Measurements from ENCODE around the gene FBXL17.

FBXL17 gene

GRCh38 chr5:107950776-107951175 lies 431.1 kb downstream of the FBXL17 start:
- no peak for DNase-seq (ENCODE audit: low spot score)

- DNase-seq (ENCODE audit: low spot score): no peak
These were observed 432.1 kb downstream of the FBXL17 start for GRCh38 chr5:107949688-107950341.

GRCh38 chr5:107948377-107948776 lies 433.5 kb downstream of the FBXL17 start:
- DNase-seq (ENCODE audit: low spot score): no peak

- DNase-seq (ENCODE audit: low spot score): no peak
These were observed 436.8 kb downstream of the FBXL17 start for GRCh38 chr5:107945061-107945460.

- DNase-seq (ENCODE audit: low spot score): no peak
These were observed 438.0 kb downstream of the FBXL17 start for GRCh38 chr5:107943923-107944322.

GRCh38 chr5:107941036-107941435 lies 440.9 kb downstream of the FBXL17 start:
- no peak for DNase-seq (ENCODE audit: low spot score)

- DNase-seq (ENCODE audit: low spot score): no peak
These were observed 444.1 kb downstream of the FBXL17 start for GRCh38 chr5:107937651-107938355.

- DNase-seq (ENCODE audit: low spot score): no peak
These were observed 444.7 kb downstream of the FBXL17 start for GRCh38 chr5:107937204-107937603.

GRCh38 chr5:107936515-107936914 lies 445.4 kb downstream of the FBXL17 start:
- DNase-seq (ENCODE audit: low spot score): no peak

GRCh38 chr5:107935645-107936044 lies 446.3 kb downstream of the FBXL17 start:
- no peak for DNase-seq (ENCODE audit: low spot score)

- no peak for DNase-seq (ENCODE audit: low spot score)
These were observed 448.6 kb downstream of the FBXL17 start for GRCh38 chr5:107933326-107933725.

GRCh38 chr5:107930891-107931290 lies 451.0 kb downstream of the FBXL17 start:
- no peak for DNase-seq (ENCODE audit: low spot score)

- DNase-seq (ENCODE audit: low spot score): no peak
These were observed 451.8 kb downstream of the FBXL17 start for GRCh38 chr5:107930092-107930491.

- no peak for DNase-seq (ENCODE audit: low spot score)
These were observed 452.8 kb downstream of the FBXL17 start for GRCh38 chr5:107929080-107929479.

- DNase-seq (ENCODE audit: low spot score): no peak
These were observed 455.8 kb downstream of the FBXL17 start for GRCh38 chr5:107926121-107926520.

- no peak for DNase-seq (ENCODE audit: low spot score)
These were observed 456.7 kb downstream of the FBXL17 start for GRCh38 chr5:107925200-107925599.

GRCh38 chr5:107919969-107920368 lies 461.9 kb downstream of the FBXL17 start:
- DNase-seq (ENCODE audit: low spot score): no peak

GRCh38 chr5:107919361-107919760 lies 462.5 kb downstream of the FBXL17 start:
- no peak for DNase-seq (ENCODE audit: low spot score)

GRCh38 chr5:107917983-107918382 lies 463.9 kb downstream of the FBXL17 start:
- DNase-seq (ENCODE audit: low spot score): peak; percentile 23

GRCh38 chr5:107916731-107917725 lies 464.9 kb downstream of the FBXL17 start:
- no peak for DNase-seq (ENCODE audit: low spot score)

GRCh38 chr5:107915176-107915812 lies 466.6 kb downstream of the FBXL17 start:
- no peak for DNase-seq (ENCODE audit: low spot score)

- no peak for DNase-seq (ENCODE audit: low spot score)
These were observed 468.4 kb downstream of the FBXL17 start for GRCh38 chr5:107913494-107913893.
